Measurements from ENCODE around the gene PER2.

PER2 gene

GRCh38 chr2:238267884-238268680 lies 20.3 kb downstream of the PER2 start:
- DNase-seq (ENCODE audit: low read depth) = no peak

- DNase-seq (ENCODE audit: low read depth) = no peak
Observed at GRCh38 chr2:238267341-238267710, 21.1 kb downstream of the PER2 start.

GRCh38 chr2:238265605-238266004 lies 22.8 kb downstream of the PER2 start:
- no peak for DNase-seq (ENCODE audit: low read depth)

GRCh38 chr2:238264072-238264460 lies 24.3 kb downstream of the PER2 start:
- no peak for DNase-seq (ENCODE audit: low read depth)

- peak; percentile 78 for DNase-seq (ENCODE audit: low read depth)
Observed at GRCh38 chr2:238263204-238264071, 25.0 kb downstream of the PER2 start.

DNA sequence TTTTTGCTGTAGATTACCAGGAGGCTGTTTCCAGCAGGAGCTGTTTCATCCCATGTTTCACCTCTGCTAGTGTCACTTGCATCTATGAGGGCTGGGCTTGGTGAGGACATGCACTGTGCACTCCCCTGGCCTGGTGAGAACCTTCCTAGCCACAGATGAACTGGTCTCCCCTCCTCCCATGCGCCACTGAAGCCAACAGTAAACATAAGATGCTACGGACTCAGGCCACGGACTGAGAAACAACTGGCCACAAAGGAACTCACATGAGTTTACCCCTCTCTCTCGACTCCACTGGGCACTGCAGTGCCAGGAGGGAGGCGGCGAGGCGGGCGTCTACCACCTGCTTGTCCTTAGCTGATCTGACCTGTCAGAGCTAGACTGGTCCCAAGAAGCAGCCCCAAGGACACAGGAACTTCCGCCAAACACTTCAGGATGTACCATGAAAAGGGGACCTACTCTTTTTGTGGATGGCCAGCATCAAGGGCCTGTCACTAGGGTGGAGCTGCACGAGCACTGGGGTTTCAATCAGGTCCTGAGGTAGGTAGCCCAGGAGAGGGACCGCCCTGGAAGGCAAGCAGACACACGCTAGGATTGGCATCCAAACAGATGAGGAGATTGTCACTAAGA lies 25.8 kb downstream of the PER2 start:
- DNase-seq (ENCODE audit: low read depth) = no peak

- DNase-seq (ENCODE audit: low read depth) = no peak
Observed at GRCh38 chr2:238261718-238262375, 26.6 kb downstream of the PER2 start.

DNA sequence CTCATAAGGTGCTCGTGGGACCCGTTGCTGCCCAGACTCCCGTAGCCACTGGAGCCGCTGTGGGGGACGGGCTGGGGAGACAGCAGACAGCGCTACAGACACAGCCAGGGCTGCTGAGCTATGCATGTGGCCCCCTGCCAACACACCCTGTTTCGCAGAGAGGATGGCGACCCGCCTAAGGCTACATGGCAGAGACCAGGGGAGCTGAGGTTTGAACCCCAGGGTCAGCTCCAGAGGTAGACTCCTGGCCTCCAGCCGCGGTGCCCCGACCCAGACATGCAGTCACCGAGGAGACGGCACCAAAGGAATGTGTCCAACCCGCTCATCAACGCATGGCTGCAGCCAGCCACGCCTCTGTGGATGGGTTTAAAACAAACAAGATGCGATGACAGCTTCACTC lies 27.5 kb downstream of the PER2 start:
- DNase-seq (ENCODE audit: low read depth) = no peak

DNA sequence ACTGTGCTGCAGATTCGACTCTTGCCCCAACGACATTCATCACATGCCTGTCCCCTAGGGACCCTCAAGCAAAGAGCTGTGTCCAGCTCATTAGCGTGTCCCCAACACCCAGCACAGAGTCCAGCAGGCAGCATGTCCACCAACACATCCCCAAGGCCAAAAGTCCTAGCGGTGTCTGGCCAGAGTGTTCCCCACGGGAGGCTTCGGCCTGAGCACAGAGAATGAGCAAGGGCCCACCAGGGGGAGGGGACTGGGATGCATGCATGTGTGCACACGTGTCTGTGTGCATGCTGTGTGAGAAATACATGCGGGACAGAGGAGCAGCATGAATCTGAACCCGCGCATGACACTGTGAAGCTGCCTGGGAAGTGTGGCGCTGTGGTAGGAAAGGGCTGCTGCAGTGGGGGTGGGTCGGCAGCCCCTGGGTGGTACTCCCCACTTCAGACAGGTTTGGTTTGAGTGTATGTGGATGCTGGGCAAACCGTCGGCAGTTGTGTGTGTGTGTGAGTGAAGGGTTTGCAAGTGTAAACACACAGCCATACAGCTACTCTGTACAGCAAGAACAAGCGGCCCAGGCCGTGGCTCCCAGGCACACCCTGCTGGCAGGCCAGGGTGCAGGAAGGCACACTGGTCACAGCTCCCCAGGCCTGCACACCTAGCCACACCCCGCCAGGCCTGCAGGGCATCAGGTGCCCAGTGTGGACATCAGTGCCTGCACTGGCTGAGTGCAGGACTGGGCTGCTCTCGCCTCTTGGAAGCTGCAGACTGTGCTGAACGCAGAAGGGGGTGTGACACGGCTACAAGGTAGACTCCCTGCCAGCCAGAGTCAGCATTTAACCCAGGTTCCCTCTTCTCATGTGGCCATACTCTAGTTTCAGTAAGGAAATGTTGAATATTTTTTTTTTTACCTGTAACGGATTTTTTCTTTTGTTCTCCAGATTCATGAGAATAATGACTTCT lies 29.1 kb downstream of the PER2 start:
- no peak for DNase-seq (ENCODE audit: low read depth)

DNA sequence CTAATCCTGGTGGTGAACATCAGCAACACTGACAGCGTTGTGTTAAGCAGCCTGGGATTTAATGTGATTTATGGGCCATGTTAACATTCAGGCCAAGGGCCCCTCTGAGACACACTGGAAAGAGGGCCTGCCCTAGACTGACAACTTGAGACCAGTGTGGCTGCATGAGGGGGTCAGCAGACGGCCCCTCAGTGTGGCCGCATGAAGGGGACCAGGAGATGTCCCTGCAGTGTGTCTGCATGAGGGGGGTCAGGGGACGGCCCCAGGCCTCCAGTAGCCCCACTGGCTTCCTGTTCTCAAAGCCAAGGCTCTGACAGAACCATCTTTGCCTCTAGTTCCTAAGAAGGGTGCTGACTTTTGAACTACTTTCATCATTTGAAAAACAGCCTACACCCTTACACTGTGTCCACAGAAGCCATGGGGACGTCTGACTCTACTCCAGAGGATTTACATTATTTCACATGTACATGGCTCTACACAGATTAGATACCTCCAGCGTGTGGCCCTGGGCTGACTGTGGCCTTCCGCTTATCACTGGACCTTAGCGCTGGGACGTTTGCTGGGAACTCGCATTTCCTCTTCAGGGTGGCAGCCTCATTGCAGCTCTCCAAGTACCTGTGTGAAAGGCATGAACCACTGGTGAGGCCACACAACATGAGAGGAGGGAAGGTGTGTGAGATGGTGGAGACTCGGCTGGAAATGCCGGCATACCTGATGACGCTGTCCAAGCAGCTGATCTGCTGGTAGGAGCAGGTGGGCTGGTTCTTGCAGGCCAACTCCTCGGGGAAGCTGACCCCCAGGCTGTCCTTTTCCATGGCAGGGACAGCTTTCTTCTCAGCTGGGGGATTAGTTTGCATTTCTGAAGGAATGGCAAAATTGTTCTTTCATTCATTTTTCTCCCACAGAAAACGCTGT lies 30.4 kb downstream of the PER2 start:
- no peak for DNase-seq (ENCODE audit: low read depth)

DNA sequence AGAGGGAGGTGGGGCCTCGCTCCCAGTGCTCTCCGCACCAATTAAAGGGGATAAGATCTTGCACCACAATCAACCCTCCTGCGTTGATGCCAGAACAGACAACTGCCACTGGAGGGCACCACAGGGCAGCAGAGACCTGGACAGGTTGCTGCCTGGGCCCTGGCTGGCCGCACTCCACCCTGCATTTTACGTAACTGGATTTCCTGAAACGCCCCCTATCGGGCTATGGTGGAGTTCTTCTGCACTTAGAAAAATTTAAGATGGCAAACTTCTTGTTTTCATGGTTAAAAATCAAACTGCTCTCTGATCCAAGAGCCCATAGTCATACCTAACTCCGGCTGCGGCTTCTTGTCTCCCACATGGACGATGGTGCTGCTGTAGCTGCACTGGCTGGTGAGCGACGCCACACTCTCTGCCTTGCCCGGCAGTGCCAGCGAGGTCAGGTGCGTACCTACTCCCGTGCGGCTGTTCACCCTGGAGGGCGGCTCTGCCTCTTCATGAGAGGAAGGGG lies 31.8 kb downstream of the PER2 start:
- no peak for DNase-seq (ENCODE audit: low read depth)

DNA sequence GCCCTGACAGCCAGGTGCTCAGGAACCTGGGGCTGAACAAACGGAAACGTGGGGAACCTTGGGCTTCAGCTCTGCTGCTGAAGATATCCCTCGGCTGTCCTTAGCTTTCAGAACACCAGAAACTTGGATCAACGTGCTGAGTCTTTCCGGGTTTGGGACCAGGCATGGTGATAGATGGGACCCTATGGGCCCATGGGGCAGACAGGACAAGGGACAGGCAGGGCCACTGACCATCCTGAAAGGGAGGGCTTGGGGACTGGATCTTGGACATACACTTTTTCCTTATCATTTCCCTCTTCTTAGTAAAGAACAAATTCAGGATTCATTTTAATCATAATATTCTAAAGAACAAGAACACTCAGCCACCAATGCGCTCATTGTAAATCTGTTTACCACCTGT lies 32.3 kb downstream of the PER2 start:
- no peak for DNase-seq (ENCODE audit: low read depth)

- no peak for DNase-seq (ENCODE audit: low read depth)
Observed at GRCh38 chr2:238255636-238256035, 32.8 kb downstream of the PER2 start.

DNA sequence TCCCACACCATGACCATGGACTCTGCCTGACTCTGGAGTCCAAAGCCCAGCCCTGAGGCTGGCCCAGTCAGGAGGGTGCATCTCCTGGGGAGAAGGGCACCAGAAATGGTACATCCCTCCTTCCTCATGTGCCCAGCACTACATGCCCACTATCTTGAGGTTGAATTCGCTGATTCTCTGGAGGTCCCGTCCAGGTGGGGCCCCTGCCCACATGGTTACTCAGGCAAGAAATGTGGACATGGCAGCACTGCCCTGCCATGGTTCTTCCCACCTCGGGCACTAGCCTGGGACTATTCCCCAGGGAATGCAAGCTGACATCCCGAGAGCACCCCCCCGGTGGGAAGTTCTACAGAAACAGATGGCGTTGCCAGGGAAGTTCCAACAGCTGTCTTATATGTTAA lies 33.3 kb downstream of the PER2 start:
- no peak for DNase-seq (ENCODE audit: low read depth)

DNA sequence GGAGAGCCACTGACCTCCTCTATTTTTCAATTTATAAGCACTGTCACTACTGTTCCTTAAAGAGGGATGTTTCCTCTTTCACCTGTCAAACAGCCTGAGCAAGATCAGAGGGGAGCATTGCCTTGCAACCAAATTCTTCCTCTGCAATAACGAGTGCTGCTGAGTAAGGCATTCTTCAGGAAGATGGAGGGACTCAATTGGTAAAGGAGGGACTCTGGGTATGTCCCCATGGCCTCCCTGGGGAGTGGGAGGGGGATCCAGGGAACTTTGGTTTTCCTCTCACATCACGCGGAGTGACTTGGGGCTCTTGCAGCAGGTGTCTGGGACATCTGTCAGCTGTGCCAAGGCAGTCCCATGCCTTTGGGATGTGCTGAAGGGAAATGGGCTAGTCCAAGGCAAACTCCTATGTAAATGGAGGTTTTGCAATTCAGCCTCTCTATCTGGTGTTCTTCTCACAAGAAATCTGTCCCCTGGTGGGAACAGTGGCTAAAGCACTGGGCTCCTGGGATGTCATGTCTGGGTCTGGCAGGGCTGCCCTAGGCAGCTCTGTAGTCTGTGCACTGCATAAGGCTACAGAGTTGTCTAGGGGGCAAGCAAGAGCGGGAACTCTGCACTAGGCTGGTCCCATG lies 34.2 kb downstream of the PER2 start:
- DNase-seq (ENCODE audit: low read depth) = no peak

- no peak for DNase-seq (ENCODE audit: low read depth)
Observed at GRCh38 chr2:238252766-238253630, 35.4 kb downstream of the PER2 start.

- DNase-seq (ENCODE audit: low read depth) = no peak
Observed at GRCh38 chr2:238251986-238252385, 36.4 kb downstream of the PER2 start.

DNA sequence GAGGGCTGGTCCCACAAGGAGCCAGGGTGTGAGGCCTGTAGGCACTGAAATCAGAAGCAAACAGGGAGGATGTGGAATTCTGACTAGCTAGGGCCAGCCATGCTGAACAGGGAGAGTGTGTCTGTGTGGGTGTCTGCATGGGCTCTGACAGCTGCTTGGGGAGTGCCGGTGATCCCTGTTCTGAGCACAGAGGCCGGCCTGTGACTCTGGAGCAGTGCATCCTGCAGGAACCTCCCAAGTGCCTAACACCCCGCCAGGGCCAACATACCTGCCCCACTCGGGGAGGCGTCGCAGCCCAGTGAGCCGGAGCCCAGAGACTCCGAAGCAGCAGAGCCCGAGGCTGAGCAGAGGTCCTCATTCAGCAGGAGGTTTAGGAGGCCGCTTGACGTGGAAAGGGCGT lies 37.1 kb downstream of the PER2 start:
- DNase-seq (ENCODE audit: low read depth) = no peak
